ENCODE data around the gene RNF11.

RNF11 gene

DNA sequence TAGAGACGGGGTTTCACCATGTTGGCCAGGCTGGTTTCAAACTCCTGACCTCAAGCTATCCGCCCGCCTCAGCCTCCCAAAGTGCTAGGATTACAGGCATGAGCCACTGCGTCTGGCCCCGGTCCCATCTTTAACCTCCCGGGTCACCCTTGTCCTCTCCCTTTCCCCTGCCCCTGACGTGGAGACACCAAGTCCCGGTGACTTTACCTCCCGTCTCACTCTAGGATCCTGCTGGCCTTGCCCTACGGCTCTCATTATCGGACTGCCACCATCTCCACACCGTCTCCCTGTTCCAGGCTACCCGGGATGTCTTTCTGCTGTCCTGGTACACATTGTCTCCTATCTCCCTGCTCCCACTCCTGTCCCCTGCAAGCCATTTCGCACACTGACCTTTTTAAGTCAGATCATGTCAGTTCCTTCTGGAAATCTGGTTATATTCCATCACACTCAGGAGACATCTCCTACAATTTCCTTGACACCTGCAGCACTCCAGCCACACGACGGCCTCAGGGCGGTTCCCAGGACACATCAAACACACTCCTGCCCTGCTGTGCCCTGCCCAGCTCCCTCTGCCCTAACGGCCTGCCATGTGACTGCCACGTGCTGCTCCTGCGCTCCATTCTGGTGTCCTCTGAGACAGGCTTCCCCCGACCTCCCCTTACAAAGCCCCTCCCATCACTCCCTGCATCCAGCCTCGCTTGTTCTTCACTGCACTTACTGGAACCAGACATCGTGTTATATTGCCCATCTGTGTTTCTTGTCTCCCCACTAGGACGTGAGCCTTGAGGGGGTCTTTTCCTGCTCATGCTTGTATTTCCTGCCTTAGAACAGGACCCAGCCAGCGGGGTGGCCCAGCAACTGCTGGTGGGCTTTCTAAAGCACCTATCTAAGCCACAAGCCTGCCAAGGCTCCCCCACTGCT lies 61.6 kb downstream of the RNF11 start:
- no peak for DNase-seq (ENCODE audit: low spot score)

DNA sequence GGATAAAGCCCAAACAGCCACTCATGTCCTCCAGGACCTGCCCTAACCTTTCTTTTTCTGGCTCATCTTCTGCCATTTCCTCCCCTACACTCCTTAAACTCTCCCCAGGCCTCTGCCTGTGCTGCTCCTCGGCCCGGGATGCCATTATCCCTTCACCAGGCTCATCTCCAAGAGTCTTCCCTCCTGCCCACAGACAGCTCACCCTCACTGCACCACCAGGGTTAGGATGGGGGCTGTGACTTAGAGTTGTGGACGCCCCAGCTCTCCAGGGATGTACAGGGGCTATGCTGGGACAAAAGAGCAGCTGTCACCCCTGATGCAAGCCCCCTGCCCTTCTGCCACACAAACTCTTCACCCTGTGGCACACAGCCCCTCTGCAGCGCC lies 62.2 kb downstream of the RNF11 start:
- DNase-seq (ENCODE audit: low spot score), result no peak

DNA sequence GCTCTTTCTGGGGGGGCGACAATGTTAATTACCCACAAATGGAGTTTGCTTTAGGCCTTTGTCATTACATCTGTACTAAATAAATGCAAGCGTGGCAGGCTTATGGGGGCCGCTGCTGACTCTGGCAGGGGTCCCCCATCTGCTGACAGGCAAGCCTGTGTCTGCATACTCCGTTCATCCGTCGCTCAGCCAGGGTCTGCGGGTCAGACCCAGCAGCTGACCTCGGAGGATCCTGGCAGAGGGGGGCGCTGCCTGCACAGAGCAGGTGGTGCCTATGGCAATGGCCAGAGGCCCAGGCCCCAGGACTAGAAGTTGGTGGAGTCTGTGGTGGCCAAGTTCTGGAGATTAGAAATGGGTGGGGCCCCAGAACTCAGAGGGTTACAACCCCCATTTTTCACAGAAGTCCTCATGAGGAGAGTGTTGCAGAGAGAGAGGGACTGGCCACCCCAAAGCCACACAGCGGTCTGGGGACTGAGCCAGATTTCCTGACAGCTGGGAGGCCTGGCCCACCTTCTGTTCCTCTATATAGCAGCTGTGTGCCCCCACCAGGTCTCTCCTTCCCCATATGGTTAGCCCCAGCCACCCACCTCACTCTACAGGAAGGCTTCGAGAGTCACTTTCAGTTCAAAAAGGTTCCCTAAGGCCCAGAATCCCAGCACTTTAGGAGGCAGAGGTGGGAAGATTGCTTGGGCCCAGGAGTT lies 63.3 kb downstream of the RNF11 start:
- no peak for DNase-seq (ENCODE audit: low spot score)

DNA sequence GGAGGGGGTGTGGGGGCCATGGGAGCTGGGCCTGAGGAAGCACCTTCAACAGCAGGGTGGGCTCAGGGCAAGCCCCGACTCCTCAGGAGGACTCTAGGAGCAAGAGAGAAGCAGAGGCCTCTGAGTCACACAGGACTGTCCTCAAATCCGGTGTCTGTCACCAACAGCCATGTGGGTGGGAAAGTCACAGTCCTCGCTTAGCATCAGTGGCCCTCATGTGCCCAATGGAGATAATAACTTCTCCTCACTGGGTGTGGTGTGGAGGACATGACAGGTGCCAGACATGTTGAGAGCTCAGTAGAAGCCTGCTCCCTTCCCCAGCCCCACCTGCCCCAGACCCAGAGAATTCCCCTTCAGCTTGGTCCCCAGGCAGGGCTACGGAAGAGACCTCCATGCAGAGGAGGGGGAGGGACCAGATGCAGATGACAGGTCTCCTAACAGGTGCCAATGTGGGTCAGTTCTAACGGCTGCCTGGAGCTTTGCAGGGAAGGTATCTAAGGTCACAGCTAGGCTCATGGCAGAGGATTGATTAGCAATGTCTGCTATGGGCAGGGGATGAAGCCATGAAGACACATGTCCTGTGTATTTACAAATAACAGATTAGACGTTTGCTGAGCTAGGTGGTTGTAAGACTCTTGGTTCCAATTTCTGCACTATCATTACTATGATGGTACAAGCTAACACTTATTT lies 64.1 kb downstream of the RNF11 start:
- no peak for DNase-seq (ENCODE audit: low spot score)

DNA sequence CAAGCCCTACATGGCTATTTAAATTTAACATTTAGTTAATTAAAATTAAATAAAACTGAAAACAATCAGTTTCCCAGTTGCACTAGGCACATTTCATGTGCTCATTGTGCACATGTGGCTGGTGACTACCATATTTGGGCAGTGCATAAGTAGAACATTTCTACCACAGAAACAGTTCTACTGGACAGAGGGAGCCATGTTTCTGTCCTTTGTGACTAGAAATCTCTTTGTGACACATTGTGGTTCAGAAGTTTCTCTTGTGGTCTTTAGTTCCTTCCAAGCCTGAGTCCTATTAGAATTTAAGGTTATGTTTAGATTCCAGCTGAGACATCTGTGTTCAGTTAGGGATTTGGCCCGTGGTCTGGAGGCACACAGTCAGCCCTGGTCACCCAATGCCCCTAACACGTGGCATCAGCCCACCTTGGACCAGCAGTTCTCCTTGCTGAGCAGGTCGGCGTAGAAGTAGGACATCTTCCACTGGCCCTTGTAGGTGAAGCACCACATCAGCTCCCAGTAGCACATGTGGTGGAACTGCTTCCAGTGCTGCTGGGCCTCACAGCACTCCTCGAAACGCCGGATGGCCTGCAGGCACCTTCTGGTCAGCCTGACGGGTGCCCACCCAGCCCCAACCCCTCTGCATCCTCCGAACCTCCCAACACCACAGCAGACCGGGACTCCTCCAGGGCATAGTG lies 65.2 kb downstream of the RNF11 start:
- no peak for DNase-seq (ENCODE audit: low spot score)

DNA sequence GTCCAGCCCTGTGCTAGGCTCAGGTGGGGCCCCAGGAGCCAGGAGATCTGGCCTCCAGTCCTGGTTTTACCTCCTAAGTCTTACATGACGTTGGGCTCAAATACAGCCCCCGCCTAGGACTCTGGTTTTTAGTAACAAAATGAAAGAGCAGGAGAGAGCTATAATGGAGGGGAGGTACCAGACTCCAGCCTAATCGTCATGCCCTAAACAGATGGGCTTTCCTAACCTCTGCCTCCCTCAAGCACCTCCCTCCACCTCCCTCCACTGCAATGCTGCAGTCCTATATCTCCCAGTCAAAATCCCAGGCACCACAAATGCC lies 65.7 kb downstream of the RNF11 start:
- no peak for DNase-seq (ENCODE audit: low spot score)

DNA sequence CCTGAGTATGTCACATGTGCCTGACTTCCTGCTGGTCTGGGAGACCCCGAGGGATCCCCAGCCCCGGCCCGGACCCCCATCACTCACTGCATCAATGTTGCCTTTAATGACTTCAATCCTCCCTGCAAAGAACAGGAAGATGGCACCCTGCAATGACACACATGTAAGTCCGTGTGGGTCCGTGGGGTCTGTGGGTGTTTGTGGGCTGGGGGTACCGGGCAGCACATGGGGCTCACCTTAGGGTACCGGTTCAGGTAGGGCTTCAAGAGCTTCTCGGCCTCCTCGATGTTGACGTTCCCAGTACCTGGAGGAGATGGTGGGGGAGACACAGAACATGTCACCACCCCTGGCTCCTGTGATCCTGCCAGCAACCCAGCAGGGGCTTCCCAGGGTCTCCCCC lies 66.2 kb downstream of the RNF11 start:
- no peak for DNase-seq (ENCODE audit: low spot score)

DNA sequence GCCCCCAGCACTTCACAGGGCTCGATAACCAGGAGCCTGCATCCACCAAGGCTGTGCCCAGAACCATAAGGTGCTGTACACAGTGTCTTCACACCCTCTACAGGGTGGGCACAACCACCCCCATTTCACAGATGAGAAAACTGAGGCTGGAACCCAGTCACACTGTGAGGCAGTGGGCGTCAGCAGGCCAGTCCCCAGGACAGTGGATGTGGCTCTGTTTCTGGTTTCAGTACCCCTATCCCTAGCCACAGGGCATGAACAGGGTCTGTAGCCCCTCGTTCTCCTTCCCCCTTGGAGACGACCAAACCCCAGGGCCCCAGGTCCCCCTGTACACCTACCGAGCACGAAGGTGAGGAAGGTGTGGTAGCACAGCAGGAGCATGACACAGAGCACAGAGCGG lies 66.7 kb downstream of the RNF11 start:
- DNase-seq (ENCODE audit: low spot score), result no peak

DNA sequence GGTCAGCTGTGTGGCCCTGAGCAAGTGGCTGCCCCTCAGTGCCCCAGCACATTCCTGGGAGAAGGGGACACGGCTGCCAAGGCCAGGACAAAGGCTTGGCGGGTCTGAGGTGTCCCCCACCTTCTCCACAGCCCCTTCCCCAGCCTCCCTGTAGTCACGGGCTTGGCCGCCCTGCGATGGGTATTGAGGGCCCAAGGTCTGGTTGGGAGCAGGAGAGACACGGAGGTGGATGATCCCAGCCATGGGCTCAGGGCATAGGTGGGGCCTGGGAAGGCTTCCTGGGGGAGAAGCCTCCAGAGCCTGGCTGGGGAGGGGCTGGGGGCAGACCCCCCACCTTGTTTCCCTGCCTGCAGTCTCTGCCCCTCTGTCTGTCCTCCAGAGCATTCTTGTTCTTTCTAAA lies 67.2 kb downstream of the RNF11 start:
- DNase-seq (ENCODE audit: low spot score), result no peak

DNA sequence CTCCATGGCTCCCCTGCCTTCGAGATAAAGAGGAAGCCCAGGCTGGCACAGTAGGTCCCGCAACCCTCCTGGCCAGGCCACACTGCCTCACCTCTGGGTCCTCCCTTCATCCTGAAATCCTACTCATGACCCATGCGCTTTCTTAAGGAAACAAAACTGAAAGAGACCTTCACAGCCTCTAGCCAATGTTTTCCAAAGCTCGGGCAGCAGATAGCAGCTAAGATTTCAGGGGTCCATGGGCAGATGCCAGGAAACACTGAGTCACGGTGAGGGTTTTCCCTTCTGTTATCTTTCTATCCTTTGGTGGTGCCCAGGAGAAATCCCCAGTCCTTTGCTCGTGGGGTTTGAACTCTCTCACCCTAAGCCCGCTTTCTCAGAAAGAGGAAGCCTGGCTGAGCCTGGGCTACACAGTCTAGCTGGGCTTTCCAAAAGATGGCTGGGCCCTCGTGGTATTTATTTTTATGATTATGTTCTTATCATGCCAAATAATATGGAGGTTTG lies 67.7 kb downstream of the RNF11 start:
- DNase-seq (ENCODE audit: low spot score), result no peak

DNA sequence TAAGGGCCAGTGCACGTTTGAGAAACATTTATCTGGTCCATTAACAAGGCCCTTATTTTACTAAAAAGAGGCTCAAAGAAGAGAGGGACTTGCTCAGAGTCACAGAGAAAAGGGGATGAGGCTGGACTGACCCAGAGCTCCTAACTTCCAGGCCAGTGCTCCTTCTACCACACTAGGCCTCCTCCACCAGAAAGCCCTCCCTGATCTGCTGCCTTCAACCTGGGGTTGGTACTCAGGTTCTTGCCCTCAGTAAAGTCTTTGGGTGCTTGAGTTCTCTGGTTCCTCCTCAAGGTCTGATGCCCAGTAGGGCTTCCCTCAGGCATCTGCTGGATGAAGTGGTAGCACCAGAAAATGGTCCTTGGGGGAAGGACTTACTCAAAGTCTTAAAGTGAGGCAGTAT lies 68.3 kb downstream of the RNF11 start:
- no peak for DNase-seq (ENCODE audit: low spot score)

DNA sequence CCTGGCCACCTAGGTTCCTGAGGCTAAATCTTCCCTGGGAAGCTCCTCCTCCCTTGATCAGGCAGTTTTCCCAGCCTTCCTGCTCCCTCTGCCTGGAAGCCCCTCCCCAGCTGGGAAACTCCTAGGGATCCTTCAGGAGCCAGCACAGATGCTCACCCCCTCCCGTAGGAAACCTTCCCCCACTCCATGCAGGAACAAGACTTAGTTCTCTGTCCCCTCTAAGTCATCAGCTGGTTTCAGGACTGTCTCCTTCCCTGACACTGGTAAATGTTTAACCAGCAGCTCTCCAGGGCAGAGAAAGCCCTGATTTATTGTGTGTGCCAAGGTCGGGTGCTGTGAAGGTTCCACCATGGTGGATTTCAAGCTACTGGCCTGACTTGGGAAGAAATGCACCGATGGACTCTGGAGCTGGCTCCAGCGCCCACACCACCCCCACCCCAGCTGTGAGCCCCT lies 69.3 kb downstream of the RNF11 start:
- no peak for DNase-seq (ENCODE audit: low spot score)

DNA sequence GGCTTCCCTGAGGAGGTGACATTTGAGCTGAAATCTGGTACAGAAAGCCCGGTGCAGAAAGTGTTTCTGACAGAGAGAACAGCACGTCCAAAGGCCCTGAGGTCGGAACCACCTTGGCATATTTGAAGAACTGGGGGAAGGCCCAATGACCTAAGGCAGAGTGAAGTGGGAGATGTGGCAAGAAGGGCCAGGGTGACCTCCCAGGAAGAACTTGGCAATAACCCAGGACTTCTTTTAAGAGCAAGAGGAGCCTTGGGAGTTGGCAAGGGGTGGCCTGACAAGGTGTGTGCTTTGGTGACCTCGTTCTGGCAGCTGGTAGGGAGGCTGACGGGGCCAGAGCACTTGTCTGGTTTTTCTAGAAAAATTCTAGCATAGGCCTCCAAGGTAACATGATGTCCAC lies 70.9 kb downstream of the RNF11 start:
- DNase-seq (ENCODE audit: low spot score), result no peak

DNA sequence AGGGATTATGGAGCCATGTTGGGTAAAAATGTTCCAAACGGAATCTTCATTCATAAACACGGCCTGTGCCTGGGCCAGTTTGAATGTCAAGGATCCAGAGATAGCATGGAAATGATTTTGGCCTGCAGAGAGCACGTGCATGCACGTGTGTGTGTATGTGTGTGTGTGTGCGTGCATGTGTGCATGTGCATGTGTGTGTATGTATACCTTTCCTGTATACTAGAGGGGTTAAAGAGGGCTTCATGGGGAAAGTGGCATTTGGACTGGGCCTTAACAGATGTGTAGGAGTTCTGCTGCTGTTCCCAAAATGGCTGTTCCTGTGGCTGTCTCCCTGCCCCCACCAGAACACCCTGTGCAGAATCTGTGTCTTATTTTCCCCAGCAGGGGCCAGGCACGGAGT lies 72.6 kb downstream of the RNF11 start:
- no peak for DNase-seq (ENCODE audit: low spot score)

DNA sequence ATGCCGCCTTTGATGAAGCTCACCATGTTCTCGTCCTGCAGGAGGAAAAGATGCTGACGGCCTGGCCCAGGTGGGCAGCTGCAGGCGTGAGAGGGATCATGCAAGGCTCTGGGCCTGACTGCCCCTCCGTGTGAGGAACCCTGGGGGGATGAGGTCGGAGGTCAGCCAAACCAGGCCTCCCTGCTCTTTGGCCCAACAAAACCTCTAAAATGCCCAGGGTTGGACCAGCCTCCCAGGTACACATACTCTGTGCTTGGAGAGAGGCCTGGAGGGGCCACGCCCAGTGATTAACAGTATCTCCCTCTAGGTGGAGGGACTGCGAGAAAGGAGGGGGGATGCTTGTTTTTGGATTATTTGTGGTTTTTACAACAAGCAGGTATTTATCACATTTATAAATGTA lies 73.2 kb downstream of the RNF11 start:
- no peak for DNase-seq (ENCODE audit: low spot score)

DNA sequence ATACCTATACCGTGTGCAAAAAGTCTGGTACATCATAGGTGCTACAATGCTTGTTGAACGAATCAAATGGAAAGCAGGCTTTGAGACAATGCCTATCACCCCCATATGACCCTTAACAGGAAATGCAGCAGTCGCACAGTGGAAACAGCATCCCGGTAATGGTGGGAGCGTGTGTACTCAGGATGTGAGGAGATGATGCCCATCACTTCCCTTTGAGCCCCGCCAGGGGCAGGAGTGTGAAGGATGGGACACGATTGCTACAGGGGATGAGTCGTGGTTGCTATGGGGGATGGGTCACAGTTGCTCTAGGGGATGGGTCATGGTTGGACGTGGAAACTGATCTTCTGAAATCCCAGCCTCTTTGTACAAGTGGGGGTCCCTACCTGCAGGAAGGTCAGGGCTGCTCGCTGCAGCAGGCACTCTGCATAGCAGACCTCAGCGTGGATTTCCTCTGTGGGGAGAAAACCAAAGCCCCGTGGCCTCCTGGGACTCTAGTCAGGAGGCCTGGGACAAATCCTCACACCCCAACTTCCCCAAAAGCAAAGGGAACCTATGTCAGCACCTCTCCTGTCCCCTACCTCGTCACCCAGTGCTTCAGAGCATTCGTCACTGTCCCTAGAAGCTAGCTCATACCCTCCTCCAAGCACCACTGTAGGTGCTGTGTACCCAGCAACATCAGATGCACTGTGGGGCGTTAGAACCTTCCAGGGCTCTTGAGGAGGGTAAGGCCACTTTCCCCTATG lies 75.0 kb downstream of the RNF11 start:
- DNase-seq (ENCODE audit: low spot score), result no peak

DNA sequence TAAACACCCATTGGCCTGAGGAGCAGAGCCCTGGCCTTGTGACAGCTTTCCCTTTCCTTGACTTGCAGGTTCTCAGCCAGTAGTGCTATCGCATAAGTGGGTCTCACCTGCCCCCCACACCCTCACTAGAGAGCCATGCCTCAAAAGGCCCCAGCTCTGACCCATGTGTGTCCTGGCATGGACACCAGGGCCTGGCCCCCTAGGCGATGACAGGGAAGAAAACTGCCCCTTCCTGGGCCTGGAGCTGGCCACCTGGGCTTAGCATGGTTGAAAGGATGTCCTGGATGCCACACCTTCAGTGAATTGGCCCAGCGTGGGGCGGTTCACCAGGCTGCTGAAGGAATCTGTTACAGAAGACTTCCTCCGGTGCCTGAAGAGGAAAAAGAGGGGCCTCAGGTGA lies 75.8 kb downstream of the RNF11 start:
- DNase-seq (ENCODE audit: low spot score), result no peak

DNA sequence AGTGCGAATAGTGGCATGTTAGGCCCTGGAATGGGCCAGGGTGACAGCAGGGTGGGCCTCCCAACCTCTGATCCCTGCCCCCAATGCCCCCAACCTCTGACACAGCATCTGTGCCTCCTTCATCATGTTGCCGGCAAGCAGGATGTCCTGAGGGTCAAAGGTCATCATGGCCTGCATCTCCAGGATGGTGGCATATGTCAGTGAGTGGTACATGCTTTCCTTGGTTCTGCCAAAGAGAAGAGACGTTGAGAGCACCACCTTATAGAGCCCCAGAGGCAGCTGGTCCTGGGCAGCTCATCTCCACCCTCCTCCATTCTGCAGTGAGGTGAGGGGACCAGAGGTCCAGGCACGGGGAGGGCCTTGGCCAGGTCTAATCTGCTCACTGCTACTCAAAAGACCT lies 76.6 kb downstream of the RNF11 start:
- no peak for DNase-seq (ENCODE audit: low spot score)

DNA sequence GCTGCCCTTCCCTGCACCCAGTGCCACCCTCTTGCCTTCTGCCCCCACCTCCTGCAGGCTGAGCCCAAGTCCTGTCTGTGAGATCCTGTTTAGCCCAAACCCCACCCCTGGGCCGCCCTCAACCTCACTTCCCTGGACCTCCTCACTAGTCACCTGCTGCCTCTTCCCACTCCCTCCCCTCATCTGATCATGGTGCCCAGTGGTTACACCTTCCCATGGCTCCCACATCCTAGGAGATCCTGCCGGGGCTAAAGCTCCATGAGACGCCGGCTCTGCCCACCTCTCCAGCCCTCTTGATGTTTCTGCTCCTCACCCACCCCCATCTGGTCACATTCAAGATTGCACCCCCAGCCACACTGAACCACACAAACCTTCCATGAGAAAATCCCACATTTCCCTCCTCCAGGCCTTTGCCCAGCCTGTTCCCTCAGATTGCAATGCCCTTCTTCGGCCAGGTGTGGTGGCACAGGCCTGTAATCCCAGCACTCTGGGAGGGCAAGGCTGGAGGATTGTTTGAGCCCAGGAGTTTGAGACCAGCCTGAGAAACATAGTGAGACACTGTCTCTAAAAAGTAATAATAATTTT lies 77.3 kb downstream of the RNF11 start:
- no peak for DNase-seq (ENCODE audit: low spot score)

DNA sequence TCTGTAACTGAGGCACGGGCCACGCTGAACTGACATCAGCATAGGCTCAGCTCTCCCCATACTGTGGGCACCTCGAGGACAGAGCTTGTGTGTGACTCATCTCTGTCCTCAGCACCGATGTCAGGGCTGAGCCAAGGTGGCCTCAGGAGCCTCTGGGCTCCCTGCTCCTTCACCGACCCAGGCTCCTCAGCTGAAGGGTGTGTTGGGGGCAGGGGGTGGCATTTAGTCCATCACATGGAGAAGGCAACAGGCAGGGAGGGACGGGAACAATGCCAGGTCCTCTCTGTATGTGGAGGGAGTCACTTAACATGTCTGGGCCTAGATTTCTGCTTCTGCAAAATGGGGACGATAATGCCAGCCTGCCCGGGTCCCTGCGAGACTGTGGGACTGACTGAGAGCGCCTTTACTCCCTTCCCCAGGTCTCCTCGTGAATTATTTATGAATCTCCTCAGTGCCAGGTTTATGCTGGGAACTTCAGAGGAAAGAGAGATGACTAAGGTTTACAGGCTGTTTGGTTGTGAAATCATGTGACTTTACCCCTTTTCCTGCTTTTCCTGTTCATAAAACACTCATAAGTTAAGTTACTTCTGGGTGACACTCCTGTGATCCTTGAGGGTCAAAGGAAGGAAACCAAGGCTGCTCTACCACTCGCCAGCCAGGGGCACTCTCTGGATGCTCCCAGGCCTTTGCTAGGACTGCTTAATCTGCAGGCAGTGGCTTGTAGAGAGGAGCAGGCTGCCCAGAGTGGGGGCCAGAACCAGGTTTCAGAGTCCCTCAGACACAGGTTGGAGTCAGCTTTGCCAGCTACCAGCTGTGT lies 78.1 kb downstream of the RNF11 start:
- no peak for DNase-seq (ENCODE audit: low spot score)
